ENCODE measurements around the gene ALKBH1.
"Not testable (repeated sequence)": the region's sequence is repeated elsewhere in the genome, so short reads cannot be mapped to it uniquely, and the experiment has no call there.

ALKBH1 gene, protein sequence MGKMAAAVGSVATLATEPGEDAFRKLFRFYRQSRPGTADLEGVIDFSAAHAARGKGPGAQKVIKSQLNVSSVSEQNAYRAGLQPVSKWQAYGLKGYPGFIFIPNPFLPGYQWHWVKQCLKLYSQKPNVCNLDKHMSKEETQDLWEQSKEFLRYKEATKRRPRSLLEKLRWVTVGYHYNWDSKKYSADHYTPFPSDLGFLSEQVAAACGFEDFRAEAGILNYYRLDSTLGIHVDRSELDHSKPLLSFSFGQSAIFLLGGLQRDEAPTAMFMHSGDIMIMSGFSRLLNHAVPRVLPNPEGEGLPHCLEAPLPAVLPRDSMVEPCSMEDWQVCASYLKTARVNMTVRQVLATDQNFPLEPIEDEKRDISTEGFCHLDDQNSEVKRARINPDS

DNA sequence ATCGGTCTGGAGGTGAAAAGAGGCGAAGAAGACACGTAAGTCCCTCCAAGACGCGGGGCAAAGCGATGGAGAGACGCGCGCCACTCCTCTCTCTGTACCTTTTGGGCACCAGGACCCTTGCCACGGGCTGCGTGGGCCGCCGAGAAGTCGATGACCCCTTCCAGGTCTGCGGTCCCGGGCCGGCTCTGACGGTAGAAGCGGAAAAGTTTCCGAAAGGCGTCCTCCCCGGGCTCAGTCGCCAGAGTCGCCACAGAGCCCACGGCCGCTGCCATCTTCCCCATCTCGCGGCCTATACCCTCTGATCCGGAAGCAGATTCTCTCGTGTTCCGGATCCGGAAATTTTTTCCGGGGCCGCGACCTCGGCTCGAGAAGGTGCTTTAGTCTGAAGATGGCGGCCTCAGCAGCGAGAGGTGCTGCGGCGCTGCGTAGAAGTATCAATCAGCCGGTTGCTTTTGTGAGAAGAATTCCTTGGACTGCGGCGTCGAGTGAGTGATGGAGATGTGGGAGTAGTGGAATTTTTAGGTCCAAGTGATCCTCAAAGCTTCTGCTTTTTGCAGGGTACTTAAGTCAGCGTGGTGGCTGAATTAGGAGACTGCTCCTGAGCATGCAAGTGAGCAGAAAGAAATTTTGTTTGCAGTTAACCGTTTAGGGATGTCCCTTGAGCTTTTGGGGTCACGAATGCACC, at the start of gene ALKBH1, which contains the start of gene SLIRP:
ALKBH1 (minus strand) TSS at position 300 of the 685 bp plus-strand sequence; CDS start at position 281, 19 bp downstream.
SLIRP (plus strand) TSS at position 380 of the 685 bp plus-strand sequence; CDS start at position 389, 9 bp downstream.
- Mint-ChIP-seq H3K4me1 (peaks cover 35% of the 10 kb centered on the region), H3K4me3 (peak within 1 kb of the TSS; percentile 87), H3K36me3 (peaks cover 59% of the 10 kb centered on the region), H3K9me3 (no peaks in the 10 kb centered on the region), H3K27ac (peak within 1 kb of the TSS; percentile 93)
- peak; percentile 99 for ATAC-seq
- DNase-seq (ENCODE audit: low spot score in 2 of 2) = peak; percentile 70 to 90

DNA sequence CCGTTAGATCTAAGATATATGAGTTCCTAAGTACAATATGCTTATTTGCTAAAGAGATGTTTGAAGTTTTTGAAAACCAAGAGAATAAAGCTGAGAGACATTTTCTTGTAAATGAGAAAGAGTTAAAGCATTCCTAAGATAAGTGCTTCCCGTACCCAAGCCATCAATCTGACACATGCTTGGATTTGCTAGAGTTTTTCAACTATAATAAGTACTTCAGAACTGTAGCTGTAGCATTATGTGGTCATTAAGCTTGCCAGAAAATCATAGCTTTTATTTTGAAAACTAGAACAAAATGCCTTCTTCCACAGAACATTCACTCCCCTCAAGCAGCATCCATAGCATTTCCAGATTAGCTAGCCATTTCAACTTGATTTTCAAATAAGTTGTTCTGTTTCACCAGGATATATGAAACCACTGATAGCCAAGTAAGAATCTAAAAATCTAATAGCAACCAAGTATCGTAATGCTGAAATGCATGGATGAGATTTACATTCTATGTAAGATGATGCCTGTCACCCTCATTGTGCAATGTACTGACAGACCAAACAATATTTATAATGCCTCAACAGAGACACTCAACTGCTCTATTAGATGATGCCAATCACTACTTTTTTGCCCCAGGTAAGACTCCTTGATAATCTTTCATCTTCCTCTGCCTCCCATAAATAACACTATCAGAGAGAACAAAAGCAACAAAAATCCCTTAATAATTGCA, 45.1 kb upstream of the ALKBH1 start:
- DNase-seq (ENCODE audit: low spot score in 2 of 2) (no peak), ATAC-seq (no peak)
- Mint-ChIP-seq H3K4me3 (no peak overlapping the region), H3K36me3 (peaks cover 99% of the 10 kb centered on the region), H3K4me1 (peaks cover 32% of the 10 kb centered on the region), H3K9me3 (no peaks in the 10 kb centered on the region), H3K27ac (no peak overlapping the region)

DNA sequence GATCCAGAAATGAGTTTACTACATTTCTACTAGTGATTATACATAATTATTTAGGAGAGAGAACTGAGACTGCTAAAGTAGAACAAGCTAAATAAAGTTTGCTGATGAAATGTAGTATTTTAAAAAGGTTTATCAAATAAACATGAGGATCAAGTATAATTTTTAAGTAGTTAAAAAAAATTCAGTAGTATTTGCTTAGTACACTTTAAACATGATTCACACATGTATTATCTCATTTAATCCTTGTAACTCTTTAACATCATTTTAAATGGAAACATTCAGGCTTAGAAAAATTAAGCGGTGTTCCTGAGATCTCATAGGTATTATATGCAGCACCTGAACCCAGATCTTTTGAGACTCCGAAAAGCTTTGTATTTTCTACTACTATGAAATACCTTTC, 44.4 kb upstream of the ALKBH1 start:
- DNase-seq (ENCODE audit: low spot score in 2 of 2) (no peak), ATAC-seq (no peak)
- no peak overlapping the region for H3K4me3 Mint-ChIP-seq
- H3K9me3 Mint-ChIP-seq = no peaks in the 10 kb centered on the region
- peaks cover 99% of the 10 kb centered on the region for H3K36me3 Mint-ChIP-seq
- peaks cover 25% of the 10 kb centered on the region for H3K4me1 Mint-ChIP-seq
- peak overlapping the region; percentile 33 for H3K27ac Mint-ChIP-seq

DNA sequence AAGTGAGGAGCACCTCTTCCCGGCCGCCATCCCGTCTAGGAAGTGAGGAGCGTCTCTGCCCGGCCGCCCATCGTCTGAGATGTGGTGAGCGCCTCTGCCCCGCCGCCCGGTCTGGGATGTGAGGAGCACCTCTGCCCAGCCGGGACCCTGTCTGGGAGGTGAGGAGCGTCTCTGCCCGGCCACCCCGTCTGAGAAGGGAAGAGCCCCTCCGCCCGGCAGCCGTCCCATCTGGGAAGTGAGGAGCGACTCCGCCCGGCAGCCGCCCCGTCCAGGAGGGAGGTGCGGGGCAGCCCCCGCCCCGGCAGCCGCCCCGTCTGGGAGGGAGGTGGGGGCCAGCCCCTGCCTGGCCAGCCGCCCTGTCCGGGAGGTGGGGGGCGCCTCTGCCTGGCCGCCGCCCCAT, 39.6 kb upstream of the ALKBH1 start:
- H3K9me3 Mint-ChIP-seq; H3K4me1 Mint-ChIP-seq; ATAC-seq; H3K4me3 Mint-ChIP-seq; H3K27ac Mint-ChIP-seq; DNase-seq (ENCODE audit: low spot score in 2 of 2): not testable (repeated sequence)
- peaks cover 100% of the 10 kb centered on the region for H3K36me3 Mint-ChIP-seq

DNA sequence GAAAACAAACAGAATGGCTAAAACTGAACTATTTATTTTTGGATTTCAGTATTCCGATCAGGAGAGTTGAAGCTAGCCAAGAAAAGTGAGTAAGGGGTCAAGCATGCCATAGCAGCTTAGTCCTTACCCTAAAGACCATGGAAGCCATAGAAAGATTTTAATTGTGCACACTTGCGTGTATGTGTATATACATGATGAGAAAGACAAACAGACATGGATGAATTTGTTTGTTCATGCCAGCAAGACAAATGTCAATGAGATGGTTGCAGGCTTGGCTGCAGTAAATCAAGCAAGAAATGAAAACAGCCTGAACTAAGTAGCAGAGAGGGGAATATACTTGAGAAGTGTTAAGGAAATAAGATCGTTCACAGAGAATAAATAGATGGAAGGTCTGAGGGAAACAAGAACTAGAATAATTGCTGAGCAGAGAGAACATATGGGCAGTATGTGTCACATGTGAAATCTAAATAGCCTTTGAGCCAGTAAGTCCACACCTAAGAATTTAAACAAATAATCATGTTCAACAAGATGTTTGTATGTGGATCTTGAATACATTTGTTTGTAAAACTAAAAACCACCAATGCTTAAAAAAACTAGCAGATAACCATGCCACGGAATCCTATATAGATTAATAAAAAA, 38.4 kb upstream of the ALKBH1 start:
- Mint-ChIP-seq H3K4me3 (no peak overlapping the region), H3K4me1 (peaks cover 17% of the 10 kb centered on the region), H3K27ac (peak overlapping the region; percentile 27), H3K36me3 (peaks cover 100% of the 10 kb centered on the region), H3K9me3 (no peaks in the 10 kb centered on the region)
- ATAC-seq = no peak
- no peak for DNase-seq (ENCODE audit: low spot score in 2 of 2)

DNA sequence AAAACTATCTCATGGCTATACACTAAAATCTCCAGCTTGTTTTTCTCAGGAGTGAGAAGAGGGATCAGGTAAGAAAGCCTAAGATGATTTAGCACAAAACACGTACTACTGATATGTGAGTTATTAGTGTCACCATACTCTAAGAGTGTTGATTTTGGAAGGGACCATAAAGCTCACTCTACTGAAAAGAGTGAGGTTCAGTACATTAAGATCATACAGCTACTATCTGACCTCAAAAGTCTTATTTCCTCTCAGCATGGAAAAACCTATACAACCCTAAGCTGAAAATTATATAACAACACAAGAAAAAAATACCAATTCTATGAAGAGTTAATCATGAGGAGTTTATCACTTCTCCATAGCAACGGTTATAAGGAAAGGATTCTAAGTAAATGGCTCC, 33.6 kb upstream of the ALKBH1 start:
- Mint-ChIP-seq H3K4me3 (no peak overlapping the region), H3K36me3 (peaks cover 95% of the 10 kb centered on the region), H3K4me1 (peaks cover 36% of the 10 kb centered on the region), H3K27ac (peak overlapping the region; percentile 84), H3K9me3 (no peaks in the 10 kb centered on the region)
- ATAC-seq (peak; percentile 31), DNase-seq (ENCODE audit: low spot score in 2 of 2) (no peak)

DNA sequence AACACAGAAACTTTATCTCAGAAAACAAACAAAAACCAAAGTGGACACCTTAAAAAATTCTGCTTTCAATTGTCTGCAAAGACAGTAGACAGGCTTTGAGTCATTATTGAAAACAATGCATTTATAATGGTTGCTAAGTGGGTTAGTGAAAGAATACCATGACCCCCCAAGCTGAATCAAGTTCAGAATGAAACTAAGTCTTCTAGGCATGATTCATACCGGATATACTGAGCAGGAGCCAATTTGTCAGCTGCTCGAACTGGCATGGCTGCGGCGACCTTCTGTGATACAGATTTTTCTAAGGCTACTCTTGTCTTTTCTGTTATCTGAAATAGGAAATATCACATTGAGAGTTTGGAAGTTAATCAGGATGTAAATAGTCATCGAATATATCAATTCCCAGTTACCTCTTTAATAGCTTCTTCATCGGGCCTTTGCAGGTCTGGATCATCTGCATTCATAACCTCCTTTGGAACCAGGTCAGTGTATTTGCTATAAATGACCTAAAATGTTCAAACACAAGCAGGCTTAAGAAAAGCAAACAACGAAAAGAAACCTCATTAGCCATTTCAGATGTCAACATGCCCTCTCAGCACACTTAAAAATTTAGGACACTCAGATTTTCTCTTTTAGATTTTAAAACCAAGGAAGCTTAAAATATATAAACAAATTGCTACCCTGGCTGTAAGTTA, 30.9 kb upstream of the ALKBH1 start:
- DNase-seq (ENCODE audit: low spot score in 2 of 2) = peak in 1 of 2 donors; percentile 58
- H3K36me3 Mint-ChIP-seq = peaks cover 95% of the 10 kb centered on the region
- H3K4me1 Mint-ChIP-seq = peaks cover 37% of the 10 kb centered on the region
- H3K4me3 Mint-ChIP-seq = peak overlapping the region; percentile 29
- ATAC-seq = peak; percentile 98
- peak overlapping the region; percentile 77 for H3K27ac Mint-ChIP-seq
- no peaks in the 10 kb centered on the region for H3K9me3 Mint-ChIP-seq

DNA sequence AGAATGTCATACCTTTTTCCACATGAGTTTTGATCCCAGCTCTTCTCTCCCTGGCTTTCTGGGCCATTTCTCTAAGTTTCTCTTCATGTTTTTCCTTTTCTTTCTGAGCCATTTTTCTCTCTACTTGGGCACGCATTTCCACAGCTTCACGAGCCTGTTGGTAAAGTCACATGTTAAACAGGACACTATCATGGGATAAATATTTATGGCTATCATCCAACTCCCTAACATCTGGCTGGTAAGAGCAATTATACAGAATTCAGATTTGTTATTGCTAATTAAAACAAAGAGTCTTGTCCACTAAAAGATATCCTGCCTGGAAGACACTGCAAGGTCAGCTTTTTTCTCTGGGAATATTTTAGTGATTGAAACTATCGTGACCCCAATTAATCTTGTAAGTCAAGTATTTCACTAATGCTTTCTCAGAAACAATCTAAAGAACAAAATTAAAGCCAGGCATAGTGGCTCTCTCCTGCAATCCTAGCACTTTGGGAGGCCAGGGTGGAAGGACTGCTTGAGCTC, 23.2 kb upstream of the ALKBH1 start:
- H3K36me3 Mint-ChIP-seq = peaks cover 100% of the 10 kb centered on the region

DNA sequence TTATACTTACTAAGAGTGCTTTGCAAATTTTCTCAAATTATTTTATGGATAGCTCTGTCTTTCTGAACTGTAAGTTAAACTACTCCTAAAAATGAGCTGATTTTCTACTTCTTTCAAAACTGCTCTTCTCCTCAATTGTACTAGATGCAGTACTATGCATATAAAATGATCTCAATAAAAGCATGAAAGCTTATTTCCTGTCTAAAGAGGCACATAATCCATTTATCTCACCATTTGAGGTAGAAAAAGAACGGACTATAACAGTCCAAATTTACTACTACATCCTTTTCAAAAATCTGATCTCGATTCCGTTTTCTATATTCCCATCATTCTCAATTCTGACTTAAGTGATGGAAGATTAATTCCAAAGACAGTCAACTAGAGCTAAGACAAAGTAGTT, 14.5 kb upstream of the ALKBH1 start:
- Mint-ChIP-seq H3K36me3 (peaks cover 100% of the 10 kb centered on the region), H3K9me3 (no peaks in the 10 kb centered on the region), H3K4me1 (no peaks in the 10 kb centered on the region), H3K4me3 (no peak overlapping the region), H3K27ac (no peak overlapping the region)
- no peak for DNase-seq (ENCODE audit: low spot score in 2 of 2)
- no peak for ATAC-seq

More for the DNA sequence above, 23.2 kb upstream of the ALKBH1 start:
- peak overlapping the region; percentile 17 for H3K27ac Mint-ChIP-seq
- ATAC-seq (no peak), DNase-seq (ENCODE audit: low spot score in 2 of 2) (no peak)
- peaks cover 4% of the 10 kb centered on the region for H3K4me1 Mint-ChIP-seq
- H3K4me3 Mint-ChIP-seq = no peak overlapping the region
- no peaks in the 10 kb centered on the region for H3K9me3 Mint-ChIP-seq

DNA sequence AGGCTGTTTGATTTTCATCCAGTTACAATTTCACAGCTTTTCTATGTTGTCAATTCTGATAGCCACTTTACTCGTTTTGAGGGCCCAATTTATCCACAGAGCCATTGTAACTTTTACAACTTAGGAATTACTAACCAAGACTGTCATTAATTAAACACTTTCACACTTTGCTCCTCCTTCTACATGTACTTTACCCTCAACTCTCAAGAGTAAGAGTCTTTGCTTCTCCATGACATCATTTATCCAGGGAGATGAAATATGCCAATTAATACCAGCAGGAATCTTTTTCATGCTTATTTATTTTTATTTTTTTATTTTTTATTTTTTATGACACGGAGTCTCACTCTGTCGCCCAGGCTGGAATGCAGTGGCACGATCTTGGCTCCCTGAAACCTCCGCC, 13.6 kb upstream of the ALKBH1 start:
- DNase-seq (ENCODE audit: low spot score in 2 of 2) (no peak), ATAC-seq (no peak)
- peaks cover 100% of the 10 kb centered on the region for H3K36me3 Mint-ChIP-seq
- H3K27ac Mint-ChIP-seq = no peak overlapping the region
- H3K4me3 Mint-ChIP-seq = no peak overlapping the region
- no peaks in the 10 kb centered on the region for H3K9me3 Mint-ChIP-seq
- H3K4me1 Mint-ChIP-seq = no peaks in the 10 kb centered on the region

DNA sequence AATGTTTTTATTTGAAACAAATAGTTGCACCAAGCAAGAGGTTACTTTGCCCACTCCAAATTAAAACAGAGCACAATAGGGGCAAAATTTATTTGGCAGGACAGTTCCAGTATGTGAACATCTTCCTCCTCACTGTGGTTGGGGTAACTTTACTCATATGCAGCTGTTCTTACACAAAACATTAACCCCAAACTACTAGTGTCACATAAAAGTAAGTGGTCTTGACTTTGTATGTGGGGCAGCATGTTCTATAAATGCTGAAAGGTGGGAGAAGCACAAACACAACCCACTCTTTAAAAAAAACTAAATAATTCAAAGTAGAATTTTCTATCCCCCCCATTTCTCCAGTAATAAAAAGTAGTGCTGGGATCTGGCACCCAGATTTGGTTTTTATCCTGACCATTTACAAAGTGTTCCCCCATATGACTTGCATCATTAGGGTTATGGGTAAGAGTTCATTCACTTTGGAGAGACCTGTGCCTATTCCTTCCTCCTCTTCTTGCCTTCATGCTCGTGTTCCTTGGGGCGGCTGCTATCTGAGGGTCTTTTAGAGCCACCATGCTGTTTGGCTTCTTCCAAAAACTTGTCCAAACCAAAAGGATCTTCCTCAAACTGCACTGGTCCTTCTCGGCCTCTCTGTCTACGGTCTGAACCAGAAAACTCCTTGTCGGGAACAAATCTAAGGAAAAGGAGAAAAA, 9.9 kb upstream of the ALKBH1 start:
- DNase-seq (ENCODE audit: low spot score in 2 of 2) (no peak), ATAC-seq (no peak)
- Mint-ChIP-seq H3K36me3 (peaks cover 100% of the 10 kb centered on the region), H3K27ac (peak overlapping the region; percentile 76), H3K4me3 (no peak overlapping the region), H3K9me3 (no peaks in the 10 kb centered on the region), H3K4me1 (peaks cover 10% of the 10 kb centered on the region)

DNA sequence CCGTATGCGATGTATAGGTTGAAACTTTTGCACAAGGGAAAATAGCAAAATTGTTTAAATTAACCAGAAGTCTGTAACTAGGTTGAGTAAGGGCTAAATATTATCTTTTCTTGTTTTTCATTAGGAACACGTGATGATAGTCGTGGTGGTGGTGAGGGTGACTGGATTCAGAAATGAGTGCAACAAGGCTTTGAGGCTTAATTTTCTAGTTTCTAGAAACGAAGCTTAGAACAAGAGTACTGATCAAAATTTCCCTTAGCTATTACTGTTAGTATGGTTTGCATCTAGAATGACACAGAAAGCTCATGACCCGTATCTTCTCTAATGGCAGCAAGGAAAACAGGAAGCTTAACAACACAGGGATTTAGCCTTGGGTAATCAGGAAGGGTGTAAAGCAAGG, 7.1 kb upstream of the ALKBH1 start:
- Mint-ChIP-seq H3K27ac (peak overlapping the region; percentile 95), H3K4me3 (peak overlapping the region; percentile 24), H3K36me3 (peaks cover 96% of the 10 kb centered on the region), H3K4me1 (peaks cover 16% of the 10 kb centered on the region), H3K9me3 (no peaks in the 10 kb centered on the region)
- peak; percentile 96 for ATAC-seq
- no peak for DNase-seq (ENCODE audit: low spot score in 2 of 2)

DNA sequence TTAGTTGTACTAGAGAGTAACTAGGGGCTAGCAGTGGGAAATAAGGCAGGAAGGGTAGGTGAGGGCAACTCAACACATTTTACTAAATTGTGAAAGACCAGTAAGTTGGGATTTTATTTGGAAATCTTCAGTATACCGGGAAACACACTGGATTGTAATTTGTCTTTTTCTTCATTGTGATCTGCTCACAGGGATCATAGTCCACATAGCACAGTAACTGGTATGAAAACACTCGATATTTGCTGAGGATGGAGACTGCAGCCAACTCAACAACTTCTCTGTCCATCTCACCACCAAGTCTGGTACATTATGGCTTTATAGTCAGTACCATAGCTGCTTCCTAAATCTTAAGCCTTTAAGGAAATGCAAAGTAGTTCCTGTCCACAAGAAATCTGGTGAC, 2.5 kb upstream of the ALKBH1 start:
- peaks cover 44% of the 10 kb centered on the region for H3K4me1 Mint-ChIP-seq
- no peak for DNase-seq (ENCODE audit: low spot score in 2 of 2)
- no peak overlapping the region for H3K27ac Mint-ChIP-seq
- H3K4me3 Mint-ChIP-seq = no peak overlapping the region
- no peaks in the 10 kb centered on the region for H3K9me3 Mint-ChIP-seq
- no peak for ATAC-seq
- H3K36me3 Mint-ChIP-seq = peaks cover 61% of the 10 kb centered on the region

DNA sequence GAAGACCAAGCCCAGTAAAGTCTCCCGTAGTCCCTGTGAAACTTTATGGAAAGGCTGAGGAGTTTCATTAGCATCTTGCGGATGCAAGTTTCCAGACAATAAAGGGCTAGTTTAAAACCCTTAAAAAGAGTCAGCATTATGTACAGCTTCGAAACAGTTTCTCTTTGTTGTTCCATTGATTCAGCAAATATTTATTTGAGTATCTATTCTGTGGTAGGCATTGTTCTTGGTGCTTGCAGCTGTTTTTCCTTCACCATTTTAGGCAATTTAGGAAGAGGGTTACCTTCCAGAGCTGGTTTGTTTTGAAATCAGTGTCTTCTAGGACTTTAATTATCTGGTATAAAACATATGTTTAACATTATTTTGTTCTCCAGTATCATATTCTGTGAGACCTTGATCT, 1.6 kb upstream of the ALKBH1 start:
- Mint-ChIP-seq H3K4me1 (peaks cover 35% of the 10 kb centered on the region), H3K36me3 (peaks cover 59% of the 10 kb centered on the region), H3K27ac (peak overlapping the region; percentile 93), H3K9me3 (no peaks in the 10 kb centered on the region), H3K4me3 (peak overlapping the region; percentile 87)
- DNase-seq (ENCODE audit: low spot score in 2 of 2) = no peak
- ATAC-seq = no peak

Data from stimulated activated effector memory CD8-positive, alpha-beta T cell treated with anti-CD3 and anti-CD28 coated beads, Interleukin-12 subunit alpha, Interleukin-12 subunit beta, amount 100 ng/mL, for 72 hours (primary cell).